Stimulated activated CD4-positive, alpha-beta T cell treated with anti-CD3 and anti-CD28 coated beads, Interleukin-4, amount 100 ng/mL, for 4 hours (primary cell): ENCODE data around the gene LPP.

ENCODE experiments used
- DNase-seq, 2 experiments: peaks; one replicate each; pipeline ENCODE4 v3.0.0-alpha.2; 2020

LPP gene

DNA sequence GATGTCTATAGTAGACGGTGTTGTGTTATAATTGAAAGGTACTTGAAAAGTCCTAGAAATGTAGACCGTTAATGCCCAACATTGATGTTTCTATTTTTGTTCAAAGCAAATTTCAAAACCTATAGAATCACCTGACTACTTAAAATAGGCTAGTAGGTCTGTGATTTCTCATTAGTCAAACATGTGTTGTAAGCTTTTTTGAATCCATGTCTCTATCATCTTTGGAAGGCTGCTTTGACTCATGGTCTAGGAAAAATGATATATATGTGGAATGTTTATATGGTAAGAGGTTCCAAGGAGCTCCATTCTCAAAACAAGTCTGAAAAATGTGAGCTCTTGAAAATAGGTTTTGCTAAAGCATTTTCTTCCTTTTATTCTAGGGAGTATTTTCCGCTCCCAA is 375.3 kb downstream of the LPP start:
- DNase-seq = no peak

DNA sequence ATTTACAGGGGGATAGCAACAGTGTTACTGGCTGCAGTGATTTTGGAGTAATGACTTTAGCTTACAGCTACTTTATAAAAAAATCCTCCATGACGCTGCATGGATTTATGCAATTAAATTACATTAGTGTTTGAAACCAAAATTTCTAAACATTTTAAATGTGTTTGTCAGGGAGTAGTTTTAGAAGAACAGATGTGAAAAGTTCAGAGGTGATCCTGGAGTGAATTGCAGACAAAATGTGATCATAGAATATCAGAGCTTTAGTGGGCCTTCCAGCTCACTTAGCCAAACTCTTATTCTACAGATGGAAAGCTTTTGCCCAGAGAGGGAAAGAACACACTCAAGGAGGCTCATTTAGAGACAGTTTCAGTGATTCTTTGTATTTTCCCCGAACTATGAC is 376.3 kb downstream of the LPP start:
- DNase-seq = no peak

DNA sequence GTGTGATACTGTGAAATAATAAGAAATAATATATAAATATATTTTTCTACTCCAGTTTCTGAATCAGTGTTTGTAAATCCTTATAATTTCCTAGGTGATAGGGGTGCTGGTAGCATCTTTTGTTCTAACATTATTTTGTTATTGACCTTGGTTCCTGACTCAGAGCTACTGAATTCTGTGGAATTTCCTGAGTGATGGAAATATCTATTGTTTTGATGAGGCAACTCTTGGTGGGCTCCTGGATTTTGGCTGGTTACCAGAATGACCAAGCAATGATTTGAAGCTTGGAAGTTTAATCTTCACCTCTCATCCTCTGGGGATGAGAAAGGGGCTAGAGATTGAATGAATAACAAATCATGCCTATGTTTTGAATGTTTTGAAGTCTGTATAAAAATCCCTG is 377.3 kb downstream of the LPP start:
- no peak for DNase-seq

DNA sequence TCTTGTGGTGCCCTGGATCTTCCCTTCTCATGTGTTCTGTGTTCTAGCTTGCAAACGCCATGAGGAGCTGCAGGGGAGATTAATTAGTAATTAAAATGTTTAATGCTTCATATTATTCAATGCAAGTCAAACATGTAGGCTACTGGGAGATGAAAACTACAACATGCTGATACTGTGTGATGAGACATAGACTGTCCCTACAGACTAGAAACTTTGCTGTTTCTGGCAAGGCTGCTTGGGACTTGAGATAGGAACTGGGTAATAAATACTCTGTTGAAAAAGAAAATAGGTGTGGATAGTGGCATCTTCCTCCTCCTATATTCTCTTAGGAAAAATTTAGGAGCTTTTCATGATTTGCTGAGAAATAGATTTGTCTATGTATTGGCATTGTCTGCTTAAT is 379.2 kb downstream of the LPP start:
- DNase-seq = no peak

DNA sequence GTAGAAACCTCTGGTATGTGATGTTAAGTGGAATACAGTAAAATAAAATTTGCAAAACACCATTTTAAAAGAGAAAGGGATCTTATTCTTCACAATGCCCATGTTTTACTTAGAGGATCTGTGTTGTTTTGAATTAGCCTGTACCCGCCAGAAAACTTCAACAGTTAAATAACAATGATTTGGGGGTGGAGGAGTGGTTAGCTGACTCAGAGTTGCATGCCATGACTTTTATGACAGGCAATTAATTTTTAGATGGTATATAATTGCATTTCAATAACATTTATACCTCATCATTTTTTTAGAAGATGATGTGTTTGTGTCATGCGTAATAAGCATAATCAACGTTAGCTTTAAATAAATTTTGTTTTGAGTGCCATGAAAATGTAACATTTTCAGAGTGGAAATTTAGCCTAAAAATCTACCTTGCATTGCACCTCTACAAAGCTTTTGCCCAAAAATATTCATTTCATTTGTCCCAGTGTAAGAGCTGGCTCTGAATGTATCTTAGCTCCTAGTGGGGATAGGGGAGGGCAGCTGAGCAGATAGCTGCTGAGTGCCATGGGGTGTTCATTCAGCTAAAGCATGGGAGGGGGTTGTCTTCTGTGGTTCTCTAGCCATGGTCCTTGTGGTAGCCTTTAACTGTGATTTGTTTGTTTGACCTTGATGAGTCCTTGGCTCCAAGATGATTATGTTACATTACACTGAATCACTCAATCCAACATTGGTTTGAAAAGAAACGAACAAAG is 379.8 kb downstream of the LPP start:
- DNase-seq = no peak

DNA sequence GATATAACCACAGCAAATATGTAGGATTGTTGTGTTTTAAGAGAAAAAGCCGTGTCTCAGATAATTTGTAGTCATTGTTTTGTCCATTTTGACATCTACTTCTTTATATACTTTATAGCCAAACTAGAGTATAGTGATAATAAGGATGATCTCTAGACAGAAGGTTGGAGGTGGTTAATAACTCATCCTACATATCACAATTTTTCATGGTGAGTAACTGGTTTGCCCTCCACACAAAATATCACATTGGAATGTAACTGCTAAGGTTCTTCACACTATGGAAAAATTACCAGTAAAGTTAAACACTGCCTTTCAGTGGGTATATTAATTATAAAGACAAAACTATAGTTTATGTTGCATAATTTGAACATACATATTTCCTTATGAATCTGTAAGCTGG is 380.7 kb downstream of the LPP start:
- no peak for DNase-seq

DNA sequence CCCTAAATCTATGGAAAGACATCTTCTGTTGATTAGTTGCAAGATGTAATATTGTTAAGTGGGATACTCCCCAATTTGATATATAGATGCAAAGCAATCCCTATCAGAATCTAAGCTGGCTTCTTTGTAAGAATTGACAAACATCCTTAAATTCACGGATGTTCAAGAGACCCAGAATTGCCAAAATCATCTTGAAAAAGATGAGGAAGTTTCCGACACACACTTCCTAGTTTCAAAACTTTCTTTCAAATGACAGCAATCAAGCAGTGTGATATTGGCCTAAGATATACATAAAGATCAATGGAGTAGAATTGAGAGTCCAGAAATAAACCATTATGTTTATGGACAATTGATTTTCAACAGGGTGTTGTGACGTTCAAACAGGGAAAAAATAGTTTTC is 383.6 kb downstream of the LPP start:
- DNase-seq = no peak

DNA sequence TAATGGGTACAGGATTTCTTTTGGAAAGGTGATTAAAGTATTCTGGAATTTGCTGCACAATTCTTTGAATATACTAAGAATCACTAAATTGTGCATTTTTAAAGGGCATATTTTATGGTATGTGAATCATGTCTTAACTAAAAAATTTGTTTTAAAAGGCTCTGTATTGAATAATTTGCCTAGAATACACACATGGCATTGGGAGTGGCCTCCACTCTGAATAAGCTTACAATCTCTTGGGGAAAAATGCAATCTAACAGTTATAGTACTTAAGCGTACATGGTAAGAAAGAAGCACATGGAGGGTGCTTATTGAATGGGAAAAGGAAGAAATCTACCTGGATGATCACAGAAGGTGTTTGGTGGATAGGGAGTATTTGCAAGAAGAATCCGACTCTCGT is 385.1 kb downstream of the LPP start:
- DNase-seq = no peak

DNA sequence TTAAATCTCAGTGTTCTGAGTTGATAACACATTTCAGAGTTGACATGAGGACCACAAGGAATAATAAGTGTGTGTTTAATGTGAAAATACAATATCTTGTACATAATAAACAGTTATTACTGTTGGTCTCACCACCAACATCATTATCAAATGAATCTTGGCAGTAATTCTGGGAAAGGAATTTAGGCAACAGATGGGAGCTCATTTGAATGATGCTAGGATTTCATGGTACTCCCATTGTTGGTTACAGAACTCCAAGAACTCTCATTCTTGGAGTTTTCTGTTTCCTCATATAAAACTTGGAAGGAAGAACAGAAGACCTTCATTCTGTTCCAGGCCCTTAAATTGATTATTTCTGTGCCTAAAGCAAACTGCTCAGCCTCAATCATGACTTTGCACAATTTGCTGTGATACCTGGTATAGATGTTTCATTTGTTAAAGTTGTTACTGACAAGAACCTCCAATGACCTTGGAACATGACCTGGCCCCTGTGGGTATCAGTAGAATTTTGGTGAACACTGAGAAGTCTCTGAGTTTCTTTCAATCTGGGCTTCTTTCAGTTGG is 385.8 kb downstream of the LPP start:
- DNase-seq = no peak

DNA sequence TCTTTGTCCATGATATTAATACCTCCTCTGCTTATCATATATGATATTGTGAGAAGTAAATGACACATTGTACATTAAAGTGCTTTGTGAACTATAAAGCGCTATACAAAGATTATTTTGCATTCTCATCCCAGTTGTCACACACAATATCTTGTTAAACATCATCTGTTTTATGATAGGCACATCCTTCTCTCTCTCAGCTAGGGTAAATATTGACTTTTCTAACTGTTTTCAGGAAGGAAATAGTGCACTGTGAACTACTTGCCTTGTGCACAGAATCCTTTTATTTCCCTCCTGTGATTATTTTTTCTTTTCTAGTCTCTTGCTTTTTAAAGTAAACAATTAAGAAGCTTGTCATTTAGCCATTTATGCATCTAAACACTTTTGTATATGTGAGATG is 388.2 kb downstream of the LPP start:
- no peak for DNase-seq

DNA sequence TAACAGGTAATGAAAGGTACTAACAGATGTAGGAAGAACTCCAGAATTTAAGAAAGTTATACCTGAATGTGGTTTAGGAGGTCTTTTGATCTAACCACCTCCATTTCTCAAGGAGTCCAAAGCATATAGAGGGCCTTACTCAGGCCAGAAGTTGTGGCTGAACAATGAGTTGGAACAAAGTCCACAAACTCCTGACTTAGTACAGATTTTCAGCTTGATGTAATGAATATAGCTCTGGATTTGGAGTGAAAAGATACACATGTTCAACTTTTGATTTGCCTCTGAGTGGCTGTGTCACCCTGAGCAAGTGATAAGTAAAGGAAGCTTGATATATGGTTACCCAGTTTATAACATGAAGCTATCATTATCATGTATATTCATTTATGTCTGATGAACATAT is 390.1 kb downstream of the LPP start:
- DNase-seq = no peak

DNA sequence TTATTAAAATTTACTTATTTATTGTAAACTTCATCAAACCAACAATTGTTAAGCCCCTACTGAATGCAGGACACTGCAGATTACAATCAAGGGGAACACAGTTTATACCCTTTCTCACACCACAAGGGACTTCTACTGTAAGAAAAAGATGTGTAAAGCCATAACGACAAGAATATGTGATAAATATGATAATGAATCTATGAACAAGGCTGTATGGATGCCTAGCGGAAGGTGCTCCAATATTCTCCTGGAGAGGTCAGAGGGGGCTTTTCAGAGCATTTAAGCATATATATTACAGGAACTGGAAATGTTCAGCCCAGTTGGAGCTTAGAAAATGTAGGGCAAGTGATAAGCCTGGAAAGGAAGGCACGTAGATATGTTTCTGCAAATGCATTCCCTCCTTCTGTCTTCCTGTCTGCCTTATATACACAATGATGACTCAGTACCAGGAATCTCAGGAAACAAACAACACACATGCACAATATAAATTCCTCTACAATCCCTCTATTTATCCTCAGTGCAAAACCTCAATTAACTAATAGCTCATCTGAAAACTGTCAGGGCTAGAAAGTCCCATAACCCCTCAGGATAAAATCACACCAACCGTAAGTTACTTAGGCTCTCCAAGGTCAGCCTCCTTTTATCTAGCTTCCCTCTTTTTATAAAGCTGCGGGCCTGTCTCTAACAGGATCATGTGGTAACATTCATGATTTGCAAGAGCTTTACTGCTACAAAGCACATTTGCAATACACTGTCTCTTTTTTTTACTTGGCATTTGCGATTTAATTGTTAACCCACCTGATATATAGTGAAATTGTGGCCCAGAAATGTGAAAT is 393.1 kb downstream of the LPP start:
- DNase-seq = no peak

DNA sequence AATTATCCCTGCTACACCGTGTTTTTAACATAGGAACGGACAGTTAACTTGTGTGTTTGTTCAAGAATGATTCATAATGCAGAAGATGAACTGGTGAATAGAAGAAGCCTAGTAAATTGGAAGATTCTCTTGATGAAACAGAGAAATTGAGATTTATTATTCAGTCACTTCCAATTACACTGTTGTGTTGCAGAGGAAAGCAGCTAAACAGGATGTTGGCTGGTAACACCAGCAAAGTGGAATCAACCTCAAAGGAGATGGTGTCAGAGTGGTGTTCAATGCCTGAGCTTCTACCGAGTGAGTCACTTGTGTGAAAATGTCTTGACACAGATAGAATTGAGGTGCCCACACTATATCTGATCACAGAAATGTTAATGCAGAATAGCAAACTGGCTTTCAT is 399.6 kb downstream of the LPP start:
- peak in 1 of 2 experiments; percentile 11 for DNase-seq

DNA sequence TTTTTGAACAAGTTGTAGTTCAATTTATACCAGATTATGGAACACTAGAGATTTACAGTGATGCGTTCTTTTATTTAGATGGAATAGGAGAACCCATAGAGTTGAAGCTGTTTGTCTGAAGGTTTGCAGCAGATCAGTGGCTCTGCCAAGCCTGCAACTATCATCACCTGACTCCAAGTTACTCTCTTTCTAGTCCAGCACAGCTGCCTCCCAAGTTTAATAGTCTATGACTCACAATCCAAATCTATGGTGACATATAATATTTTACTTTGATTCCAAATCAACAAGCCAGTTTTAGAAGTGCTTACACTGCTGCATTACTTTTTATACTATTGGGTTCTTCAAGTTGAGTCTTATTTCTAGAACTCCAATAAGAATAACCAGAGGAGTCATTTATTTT is 400.4 kb downstream of the LPP start:
- no peak for DNase-seq

DNA sequence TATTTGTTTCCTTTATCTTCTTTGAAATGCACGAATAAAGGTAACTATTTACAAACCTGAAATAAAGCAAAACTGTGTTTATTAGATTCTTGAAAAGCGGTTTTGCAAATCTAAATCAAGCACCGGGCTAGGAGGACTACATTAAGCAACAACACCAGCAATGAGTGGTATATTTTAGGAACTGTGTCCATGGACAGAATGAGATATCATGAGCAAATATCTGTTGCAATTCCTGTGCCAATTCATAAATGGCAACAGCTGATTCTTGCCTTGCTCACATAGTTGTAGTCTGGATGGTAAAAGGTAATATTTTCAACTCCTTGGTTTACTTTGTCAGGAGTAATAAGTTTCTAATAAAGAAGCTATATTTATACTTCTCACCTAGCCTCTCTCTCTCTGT is 403.3 kb downstream of the LPP start:
- DNase-seq = no peak

DNA sequence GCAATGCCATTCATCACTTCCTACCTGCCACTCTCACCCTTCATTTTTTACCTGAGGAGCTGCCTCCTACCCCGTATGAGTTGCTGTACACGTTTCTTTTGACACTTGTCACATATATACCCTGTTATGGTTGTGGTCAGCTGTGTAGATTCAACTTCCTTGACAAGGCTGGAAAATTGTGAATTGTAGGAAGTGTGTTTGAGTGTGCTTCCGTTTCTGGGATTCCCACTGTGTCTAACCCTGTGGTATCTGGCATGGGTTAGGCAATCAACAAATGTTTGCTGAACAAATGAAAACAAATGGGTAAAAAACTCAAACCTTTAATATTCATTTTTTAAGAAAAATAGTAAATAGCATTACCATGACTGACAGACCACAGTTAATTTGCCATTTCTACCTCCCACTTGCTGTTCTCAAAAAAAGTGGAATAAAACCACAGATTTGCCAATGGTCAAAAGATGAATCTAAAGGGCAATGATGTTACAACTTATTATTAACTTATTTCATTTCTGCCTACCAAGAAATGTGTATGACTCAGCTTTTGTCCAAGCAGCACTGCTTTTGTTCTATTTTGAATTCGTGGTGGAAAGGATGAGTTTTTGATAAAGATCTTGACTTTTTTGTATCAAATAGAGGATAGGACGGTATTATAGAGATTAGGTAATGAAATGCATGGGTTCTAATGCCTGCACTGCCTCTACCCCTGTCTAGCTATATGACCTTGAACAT is 404.6 kb downstream of the LPP start:
- DNase-seq = no peak

DNA sequence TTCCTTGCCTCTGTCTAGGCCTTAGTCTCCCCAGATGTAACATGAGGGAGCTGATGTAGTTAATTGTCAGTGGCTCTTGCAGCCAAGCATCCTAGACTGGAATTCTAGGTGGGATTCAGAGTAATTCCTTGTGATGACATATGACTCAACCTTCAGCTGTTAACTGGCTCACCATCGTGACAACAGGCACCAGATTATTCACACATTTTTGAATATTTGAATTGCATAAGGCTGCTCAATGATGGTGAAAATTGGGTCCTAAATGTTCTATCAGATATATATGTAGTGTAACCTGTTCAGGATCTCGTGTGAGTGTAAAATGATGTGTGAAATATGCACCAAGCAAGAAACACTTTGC is 405.1 kb downstream of the LPP start:
- DNase-seq = no peak

DNA sequence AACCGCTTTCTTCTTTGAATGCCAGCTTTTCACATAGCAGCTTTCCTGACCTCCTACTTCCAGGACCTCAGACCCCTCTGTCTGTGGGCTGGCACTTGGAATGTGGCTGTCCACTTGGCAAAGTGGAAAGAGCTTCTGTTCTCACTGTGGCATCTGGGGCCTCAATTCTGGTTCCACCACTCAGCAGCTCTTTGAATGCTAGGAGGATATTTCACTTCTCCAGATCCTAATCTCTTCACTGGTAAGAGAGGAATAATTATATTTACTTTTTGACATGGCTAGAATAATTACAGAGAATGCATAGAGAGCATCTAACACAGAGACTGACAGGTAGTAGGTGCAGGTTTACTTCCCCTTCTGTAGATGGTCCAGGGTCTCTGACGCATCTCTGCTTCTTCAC is 405.9 kb downstream of the LPP start:
- no peak for DNase-seq

DNA sequence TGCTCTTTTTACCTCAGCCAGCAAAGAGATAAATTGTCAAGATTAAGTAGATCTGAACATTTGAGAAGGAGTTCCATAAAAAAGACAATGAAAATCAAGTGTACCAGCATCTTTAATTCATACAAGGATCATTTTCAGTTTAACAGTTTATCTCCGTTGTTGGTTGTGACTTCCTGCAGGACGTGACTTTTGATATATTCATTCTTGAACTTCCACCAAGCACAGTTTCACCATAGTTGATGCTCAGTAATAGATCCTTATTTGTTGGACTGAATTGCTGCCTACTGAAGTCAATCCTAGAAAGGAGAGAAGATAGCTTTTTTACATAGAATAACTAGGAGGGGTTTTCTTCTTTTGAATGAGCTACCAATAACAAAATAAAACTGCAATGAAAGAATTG is 408.2 kb downstream of the LPP start:
- no peak for DNase-seq

DNA sequence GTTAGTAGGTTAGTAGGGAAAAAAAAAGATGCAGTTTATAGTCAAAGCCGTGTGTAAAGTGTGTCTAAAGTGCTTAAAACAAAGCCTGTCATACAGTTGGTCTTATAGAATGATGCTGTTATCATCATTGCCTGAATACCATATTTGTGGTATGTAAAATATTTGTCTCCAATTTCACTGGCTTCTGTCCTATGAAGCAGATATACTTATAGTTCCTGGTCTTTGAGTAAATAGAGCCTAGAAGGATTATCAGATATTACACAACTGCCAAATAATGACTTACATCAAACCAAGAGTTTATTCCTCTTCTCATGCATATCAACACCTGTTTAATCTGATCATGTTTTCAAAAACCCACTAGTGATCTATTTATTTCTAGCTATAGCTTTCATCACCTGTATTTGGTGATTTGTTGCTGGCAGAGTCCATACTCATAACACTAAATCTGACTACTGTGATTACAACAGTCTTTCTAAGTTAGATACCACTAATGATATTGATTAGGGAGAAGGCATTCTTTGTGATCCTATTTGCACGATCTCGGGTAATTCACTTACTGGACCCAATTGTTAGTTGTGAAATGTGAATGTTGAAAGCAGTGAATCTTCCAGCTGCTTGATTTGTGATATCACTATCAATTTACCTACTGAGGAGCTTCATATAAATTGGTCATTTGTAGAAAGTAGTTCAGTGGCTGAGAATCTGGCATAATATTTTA is 413.7 kb downstream of the LPP start:
- no peak for DNase-seq

DNA sequence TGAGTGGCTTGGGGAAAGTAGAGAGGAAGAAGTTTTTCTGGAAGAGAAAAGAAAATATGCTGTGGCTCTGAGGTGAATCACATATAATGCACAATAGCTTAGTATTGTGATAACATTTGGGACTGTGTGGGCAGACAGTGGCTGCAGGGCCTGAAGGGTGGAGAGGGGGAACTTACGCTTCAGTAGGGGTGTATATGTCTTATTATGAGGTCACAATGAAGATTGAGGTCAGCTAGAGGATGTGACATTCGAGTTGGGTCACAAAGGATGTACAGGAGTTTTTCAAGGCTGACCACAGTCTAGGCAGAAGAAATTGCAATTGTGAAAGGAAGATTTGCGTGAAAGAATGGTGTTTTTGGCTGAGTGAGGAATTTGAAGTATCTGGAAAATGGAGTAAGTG is 414.8 kb downstream of the LPP start:
- DNase-seq = no peak

DNA sequence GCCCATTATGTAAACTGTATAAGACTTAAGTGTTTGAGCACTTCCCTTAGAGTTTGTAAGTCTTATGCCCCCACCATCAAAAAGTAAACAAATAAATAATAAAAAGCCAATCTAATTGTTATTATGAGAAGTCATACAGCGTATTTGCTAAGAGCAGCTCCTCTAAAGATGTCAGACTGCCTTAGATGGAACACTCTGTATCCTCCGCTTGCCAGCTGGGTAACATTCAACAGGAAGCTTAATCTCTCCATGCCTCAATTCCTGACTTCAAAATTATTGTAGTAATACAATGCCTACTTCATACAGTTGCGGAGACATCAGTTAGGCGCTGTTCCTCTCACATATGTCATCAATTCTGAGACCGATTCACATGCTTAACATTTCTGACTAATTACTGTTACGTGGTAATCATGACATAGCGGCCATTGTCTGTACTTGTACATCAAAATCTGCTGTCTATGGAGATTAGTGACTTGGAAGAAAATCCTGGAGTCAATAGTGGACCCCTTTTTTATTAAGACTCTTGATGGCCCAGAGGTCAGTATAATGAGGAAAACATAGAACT is 417.7 kb downstream of the LPP start:
- no peak for DNase-seq
